Tibial nerve (tissue), 4 donors: ENCODE results near the gene XKR7.

Experiments
- EP300 ChIP-seq, 2 donors: sonication (generic); formaldehyde crosslinking; IDR thresholded peaks; one replicate each; pipeline ENCODE4 v1.6.1; 2017; ENCODE audit warnings: antibody characterized with exemption in 2 of 2, mild to moderate bottlenecking in 1 of 2
- TF ChIP-seq, protein P1 (sequence below), 5 experiments: fragments of 200-600 bp in 3 of 5; fragments of 450-650 bp in 2 of 5; sonication (generic) in 3 of 5; IDR thresholded peaks; one replicate each; pipeline ENCODE4 v1.5.1; 2016 to 2019; ENCODE audit warnings: antibody characterized with exemption in 5 of 5, mild to moderate bottlenecking in 3 of 5, moderate library complexity in 2 of 5

- TF ChIP-seq, protein P1, sequence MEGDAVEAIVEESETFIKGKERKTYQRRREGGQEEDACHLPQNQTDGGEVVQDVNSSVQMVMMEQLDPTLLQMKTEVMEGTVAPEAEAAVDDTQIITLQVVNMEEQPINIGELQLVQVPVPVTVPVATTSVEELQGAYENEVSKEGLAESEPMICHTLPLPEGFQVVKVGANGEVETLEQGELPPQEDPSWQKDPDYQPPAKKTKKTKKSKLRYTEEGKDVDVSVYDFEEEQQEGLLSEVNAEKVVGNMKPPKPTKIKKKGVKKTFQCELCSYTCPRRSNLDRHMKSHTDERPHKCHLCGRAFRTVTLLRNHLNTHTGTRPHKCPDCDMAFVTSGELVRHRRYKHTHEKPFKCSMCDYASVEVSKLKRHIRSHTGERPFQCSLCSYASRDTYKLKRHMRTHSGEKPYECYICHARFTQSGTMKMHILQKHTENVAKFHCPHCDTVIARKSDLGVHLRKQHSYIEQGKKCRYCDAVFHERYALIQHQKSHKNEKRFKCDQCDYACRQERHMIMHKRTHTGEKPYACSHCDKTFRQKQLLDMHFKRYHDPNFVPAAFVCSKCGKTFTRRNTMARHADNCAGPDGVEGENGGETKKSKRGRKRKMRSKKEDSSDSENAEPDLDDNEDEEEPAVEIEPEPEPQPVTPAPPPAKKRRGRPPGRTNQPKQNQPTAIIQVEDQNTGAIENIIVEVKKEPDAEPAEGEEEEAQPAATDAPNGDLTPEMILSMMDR (IDR thresholded peaks at IDR 0.05), result no peak
- no peak for TF ChIP-seq EP300 (IDR thresholded peaks at IDR 0.05)
These were observed 22.8 kb downstream of the XKR7 start for GRCh38 chr20:31990641-31991338.
